B cell (primary cell): ENCODE results near the gene NCAPG2. TPM values are rescaled to one million over a fixed set of nuclear protein-coding genes. Genes with fewer than 3 reads are reported as not detected.
"Not testable (repeated sequence)": the region's sequence is repeated elsewhere in the genome, so short reads cannot be mapped to it uniquely, and the experiment has no call there.

ENCODE experiments used
- ATAC-seq: fragments of 200-7000 bp; cut with Tn5 transposase; one replicate; pipeline ENCODE4 v1.10.0; 2021; ENCODE audit warnings: low read depth, mild to moderate bottlenecking, moderate number of reproducible peaks, moderate library complexity
- CTCF ChIA-PET: fragments of 350-600 bp; sonication (Branson Sonifier 250); formaldehyde crosslinking; loops from one replicate; lab custom pipeline; 2021; ENCODE audit warnings: antibody characterized with exemption, inconsistent platforms; lab: Charles Lee
- POLR2A ChIA-PET: fragments of 350-600 bp; sonication (Branson Sonifier 250); formaldehyde crosslinking; loops from one replicate; lab custom pipeline; 2021; ENCODE audit warnings: antibody characterized with exemption; lab: Charles Lee
- DNase-seq: peaks from one replicate; pipeline ENCODE4 v3.0.0; 2013
- H2AFZ ChIP-seq: 2 replicates; pipeline ENCODE4 v1.6.1; 2012; ENCODE audit warnings: mild to moderate bottlenecking, low read depth, low read length; ENCODE audit not compliant: insufficient read depth, poor library complexity, severe bottlenecking
- H3K27ac ChIP-seq, 2 donors: 1 replicate in 1 of 2; 2 replicates in 1 of 2; pipeline ENCODE4 v1.5.1; 2012 to 2013; ENCODE audit warnings: low read length in 2 of 2, mild to moderate bottlenecking in 2 of 2, moderate library complexity in 1 of 2
- H3K27me3 ChIP-seq, 4 experiments: fragments of 200-600 bp in 1 of 4; sonication (generic) in 1 of 4; replicated peaks in 1 of 4; 1 replicate in 2 of 4; 2 replicates in 2 of 4; pipeline versions ENCODE4 v1.6.1 to v1.7.0; 2013 to 2016; ENCODE audit warnings: low read length in 3 of 4, mild to moderate bottlenecking in 2 of 4, mixed read lengths in 1 of 4, moderate library complexity in 1 of 4; ENCODE audit not compliant: insufficient read depth in 4 of 4, control insufficient read depth in 3 of 4; ENCODE audit errors: control extremely low read depth in 1 of 4
- H3K36me3 ChIP-seq, 2 experiments: replicated peaks in 1 of 2; 1 replicate in 1 of 2; 2 replicates in 1 of 2; pipeline versions ENCODE4 v1.6.1 to v1.7.1; 2013; ENCODE audit warnings: low read length in 1 of 2; ENCODE audit not compliant: insufficient read depth in 2 of 2, control insufficient read depth in 1 of 2; ENCODE audit errors: control extremely low read depth in 1 of 2, extremely low read depth in 1 of 2
- H3K4me1 ChIP-seq, 2 donors: fragments of 200-600 bp in 1 of 2; sonication (generic) in 1 of 2; 1 replicate in 1 of 2; 2 replicates in 1 of 2; pipeline versions ENCODE4 v1.5.1 to v1.6.1; 2013 to 2017; ENCODE audit warnings: low read length in 2 of 2; ENCODE audit not compliant: control insufficient read depth in 2 of 2, insufficient read depth in 2 of 2
- H3K4me2 ChIP-seq: replicated peaks from 2 replicates; pipeline ENCODE3; 2012; ENCODE audit warnings: mild to moderate bottlenecking, low read depth, low read length; ENCODE audit not compliant: poor library complexity, severe bottlenecking
- H3K4me3 ChIP-seq, 5 experiments: fragments of 200-600 bp in 1 of 5; sonication (generic) in 1 of 5; 1 replicate in 3 of 5; 2 replicates in 2 of 5; pipeline versions ENCODE4 v1.5.1 to v1.7.0; 2011 to 2016; ENCODE audit warnings: low read length in 4 of 5, mild to moderate bottlenecking in 4 of 5, low read depth in 2 of 5, control low read depth in 1 of 5, moderate library complexity in 1 of 5; ENCODE audit not compliant: insufficient read depth in 1 of 5; ENCODE audit errors: control extremely low read depth in 1 of 5, extremely low read depth in 1 of 5
- H3K79me2 ChIP-seq: fragments of 200-600 bp; sonication (generic); one replicate; pipeline ENCODE4 v1.6.0; 2016; ENCODE audit warnings: low read length; ENCODE audit not compliant: control insufficient read depth, insufficient read depth
- H3K9ac ChIP-seq: fragments of 200-600 bp; sonication (generic); 2 replicates; pipeline ENCODE4 v1.6.1; 2017; ENCODE audit warnings: mild to moderate bottlenecking, low read length, moderate library complexity
- H3K9me3 ChIP-seq, 3 donors: one replicate each; pipeline versions ENCODE4 v1.6.1 to v1.7.1; 2013; ENCODE audit warnings: low read length in 2 of 3; ENCODE audit not compliant: control insufficient read depth in 2 of 3, insufficient read depth in 1 of 3; ENCODE audit errors: control extremely low read depth in 1 of 3
- H4K20me1 ChIP-seq: 2 replicates; pipeline ENCODE4 v1.6.0; 2012; ENCODE audit warnings: mild to moderate bottlenecking, low read length; ENCODE audit not compliant: insufficient read depth, control insufficient read depth, poor library complexity, severe bottlenecking
- H3K27ac Mint-ChIP-seq: one replicate; pipeline ENCODE4 v1.8.0; 2021; ENCODE audit warnings: mixed read lengths
- H3K27me3 Mint-ChIP-seq: one replicate; pipeline ENCODE4 v1.8.0; 2021; ENCODE audit warnings: mixed read lengths
- H3K4me1 Mint-ChIP-seq: one replicate; pipeline ENCODE4 v1.8.0; 2021; ENCODE audit warnings: mixed read lengths
- H3K4me3 Mint-ChIP-seq: one replicate; pipeline ENCODE4 v1.8.0; 2021; ENCODE audit warnings: mixed read lengths
- H3K9me3 Mint-ChIP-seq: one replicate; pipeline ENCODE4 v1.8.0; 2022; ENCODE audit warnings: mixed read lengths; ENCODE audit not compliant: insufficient read depth
- CTCF ChIP-seq: fragments of 200-600 bp; IDR thresholded peaks from one replicate; pipeline ENCODE4 v1.8.0; 2022; ENCODE audit warnings: antibody characterized with exemption, mild to moderate bottlenecking
- EZH2 ChIP-seq: IDR thresholded peaks from 2 replicates; pipeline ENCODE4 v1.6.1; 2012; ENCODE audit warnings: borderline replicate concordance, low read depth, mild to moderate bottlenecking, moderate library complexity, low read length; ENCODE audit not compliant: insufficient read depth, poor library complexity, severe bottlenecking
- WGBS: methylation state at CpG from one replicate; pipeline ENCODE4 v1.1.5; 2013; ENCODE audit warnings: missing lambda C conversion rate; ENCODE audit not compliant: insufficient coverage; 5-methylcytosine and 5-hydroxymethylcytosine counted together
- intact Hi-C: fragments of 100-400 bp; cut with micrococcal nuclease; formaldehyde crosslinking; loops from one replicate; pipeline ENCODE4 v1.10.0; 2022
- polyA plus RNA-seq: library from polyadenylated mRNA; depleted of rRNA; stranded (reverse); fragments of >200 nt; gene quantifications from 2 replicates; pipeline ENCODE4 v1.2.3, GENCODE V29; 2012
- total RNA-seq, 2 donors: library from RNA; stranded (reverse); fragments of 120-200 nt in 1 of 2; gene quantifications; 1 replicate in 1 of 2; 2 replicates in 1 of 2; pipeline versions ENCODE4 v1.2.3 to v1.2.4, GENCODE V29; 2013 to 2022

Gene NCAPG2
- total and polyA plus RNA-seq, 2 donors (not counting 1 experiment from before 2014, with no cell fraction given), result 2.9 to 9.8 TPM

DNA sequence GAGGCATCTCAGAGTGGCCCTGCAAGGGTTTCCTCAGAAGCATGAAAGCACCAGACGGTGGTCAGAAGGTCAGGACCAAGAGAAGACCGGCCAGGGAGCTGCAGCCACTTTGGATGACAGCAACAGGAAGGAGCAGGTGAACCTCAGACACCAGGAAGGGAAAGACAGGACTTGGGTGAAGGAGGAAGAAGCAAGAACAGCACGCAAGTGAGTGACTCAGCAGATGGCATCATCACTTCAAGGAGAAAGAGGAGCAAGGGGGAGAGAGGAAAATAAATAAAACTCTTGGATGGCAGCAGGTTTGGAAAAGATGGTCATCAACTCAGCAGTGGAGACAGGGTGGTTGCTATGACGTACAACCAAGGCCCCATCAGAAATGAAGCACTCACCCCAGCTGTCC lies 31.6 kb downstream of the NCAPG2 start:
- Mint-ChIP-seq H3K9me3 (no peaks in the 10 kb centered on the region), H3K4me1 (no peaks in the 10 kb centered on the region), H3K27me3 (no peaks in the 10 kb centered on the region), H3K4me3 (no peak overlapping the region), H3K27ac (no peak overlapping the region)
- ATAC-seq (no peak), DNase-seq (no peak)
- TF ChIP-seq CTCF (no peak), EZH2 (no peak)
- no peaks in the 10 kb centered on the region for H3K4me1 ChIP-seq
- no peak overlapping the region for H3K4me3 ChIP-seq
- no peaks in the 10 kb centered on the region for H3K79me2 ChIP-seq
- H3K4me2 ChIP-seq, result no peak overlapping the region
- H2AFZ ChIP-seq, result no peak overlapping the region
- 73% methylated on average over 4 of the region's 4 CpGs for WGBS
- CTCF ChIA-PET, result no interaction called here
- H3K9ac ChIP-seq, result no peak overlapping the region
- H4K20me1 ChIP-seq, result no peaks in the 10 kb centered on the region
- POLR2A ChIA-PET, result no interaction called here
- H3K36me3 ChIP-seq, result peaks cover 0 to 2% of the 10 kb centered on the region in 2 experiments
- no peaks in the 10 kb centered on the region for H3K9me3 ChIP-seq
- H3K27ac ChIP-seq, result no peak overlapping the region
- intact Hi-C loops, result no loop called here
- no peaks in the 10 kb centered on the region for H3K27me3 ChIP-seq

DNA sequence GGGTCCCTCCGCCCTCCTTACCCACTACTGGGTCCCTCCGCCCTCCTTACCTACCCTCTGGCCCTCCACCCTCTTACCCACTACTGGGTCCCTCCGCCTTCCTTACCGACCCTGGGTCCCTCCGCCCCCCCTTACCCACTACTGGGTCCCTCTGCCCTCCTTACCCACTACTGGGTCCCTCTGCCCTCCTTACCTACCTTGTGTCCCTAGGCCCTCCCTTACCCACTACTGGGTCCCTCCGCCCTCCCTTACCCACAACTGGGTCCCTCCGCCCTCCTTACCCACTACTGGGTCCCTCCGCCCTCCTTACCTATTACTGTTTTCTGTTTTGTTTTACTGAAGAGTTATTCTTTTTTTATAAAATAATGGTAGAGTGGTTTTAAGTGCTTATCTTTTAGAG lies 36.5 kb downstream of the NCAPG2 start:
- H3K4me3 Mint-ChIP-seq, CTCF ChIA-PET, H3K9me3 Mint-ChIP-seq, H3K9me3 ChIP-seq, ATAC-seq, intact Hi-C loops, H3K4me1 Mint-ChIP-seq, H3K27ac ChIP-seq, POLR2A ChIA-PET, H3K27me3 ChIP-seq, H3K4me1 ChIP-seq, H3K36me3 ChIP-seq, H3K4me3 ChIP-seq, H3K4me2 ChIP-seq, H2AFZ ChIP-seq, H3K9ac ChIP-seq, H3K79me2 ChIP-seq, H3K27ac Mint-ChIP-seq, H4K20me1 ChIP-seq, H3K27me3 Mint-ChIP-seq: not testable (repeated sequence)
- DNase-seq, result peak; percentile 11
- 82% methylated on average over 2 of the region's 8 CpGs for WGBS

DNA sequence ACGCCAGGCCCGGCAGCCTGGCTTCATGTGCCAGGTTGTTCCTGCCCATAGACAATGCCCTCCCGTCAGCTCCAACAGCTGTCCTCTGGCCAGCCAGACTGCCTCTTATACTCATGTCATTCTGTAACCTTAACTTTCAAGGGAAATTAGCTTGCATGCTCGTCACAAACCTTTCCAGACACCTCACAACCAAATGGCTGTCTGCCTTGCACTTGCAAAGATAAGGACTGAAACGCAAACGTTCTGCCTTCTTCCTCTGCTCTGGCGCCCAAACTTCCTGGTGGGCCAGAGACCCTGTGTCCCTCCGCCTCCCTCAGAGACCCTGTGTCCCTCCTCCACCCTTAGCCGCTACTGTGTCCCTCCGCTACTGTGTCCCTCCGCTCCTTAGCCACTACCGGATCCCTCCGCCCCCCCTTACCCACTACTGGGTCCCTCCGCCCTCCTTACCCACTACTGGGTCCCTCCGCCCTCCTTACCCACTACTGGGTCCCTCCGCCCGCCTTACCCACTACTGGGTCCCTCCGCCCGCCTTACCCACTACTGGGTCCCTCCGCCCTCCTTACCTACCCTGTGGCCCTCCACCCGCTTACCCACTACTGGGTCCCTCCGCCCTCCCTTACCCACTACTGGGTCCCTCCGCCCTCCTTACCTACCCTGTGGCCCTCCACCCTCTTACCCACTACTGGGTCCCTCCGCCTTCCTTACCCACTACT lies 37.5 kb downstream of the NCAPG2 start:
- H3K9me3 Mint-ChIP-seq, H3K27me3 ChIP-seq, H3K4me3 Mint-ChIP-seq, H3K4me1 Mint-ChIP-seq, intact Hi-C loops, H3K4me1 ChIP-seq, H3K27ac ChIP-seq, DNase-seq, H3K36me3 ChIP-seq, POLR2A ChIA-PET, H3K4me2 ChIP-seq, H2AFZ ChIP-seq, H4K20me1 ChIP-seq, ATAC-seq, H3K9me3 ChIP-seq, H3K79me2 ChIP-seq, H3K27ac Mint-ChIP-seq, H3K27me3 Mint-ChIP-seq, CTCF ChIA-PET, H3K4me3 ChIP-seq, H3K9ac ChIP-seq: not testable (repeated sequence)
- WGBS, result 96% methylated on average over 4 of the region's 24 CpGs
